NCI-H446 treated with DMSO at 0.1 percent for 48 hours (cell line): Measurements from ENCODE around the gene NELL2.
"Not testable (repeated sequence)": the region's sequence is repeated elsewhere in the genome, so short reads cannot be mapped to it uniquely, and the experiment has no call there.

Experiments
- DNase-seq: peaks from one replicate; lab custom pipeline; 2025; lab: John Stamatoyannopoulos, UW

NELL2 gene

DNA sequence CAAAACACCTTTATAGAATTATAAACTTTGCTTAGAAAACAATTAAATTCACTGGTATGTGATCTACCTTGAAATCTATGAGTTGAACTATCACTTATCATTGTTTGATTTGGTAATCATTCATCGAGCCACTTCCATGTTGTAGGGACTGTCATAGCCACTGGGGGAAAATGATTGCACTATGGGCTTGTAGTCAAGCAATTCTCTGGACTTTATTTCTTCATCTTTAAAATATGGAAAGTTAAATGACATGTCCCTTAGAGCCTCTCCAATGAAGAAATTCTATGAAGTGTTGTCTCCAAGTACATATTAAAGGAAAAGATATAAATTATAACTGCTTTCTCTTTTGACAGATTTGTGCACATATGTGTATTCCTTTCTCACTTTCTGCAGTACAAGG, 97.3 kb downstream of the NELL2 start:
- DNase-seq: no peak

GRCh38 chr12:44777044-44777443, 99.1 kb downstream of the NELL2 start:
- no peak for DNase-seq

GRCh38 chr12:44775901-44776300, 100.2 kb downstream of the NELL2 start:
- DNase-seq: no peak

DNA sequence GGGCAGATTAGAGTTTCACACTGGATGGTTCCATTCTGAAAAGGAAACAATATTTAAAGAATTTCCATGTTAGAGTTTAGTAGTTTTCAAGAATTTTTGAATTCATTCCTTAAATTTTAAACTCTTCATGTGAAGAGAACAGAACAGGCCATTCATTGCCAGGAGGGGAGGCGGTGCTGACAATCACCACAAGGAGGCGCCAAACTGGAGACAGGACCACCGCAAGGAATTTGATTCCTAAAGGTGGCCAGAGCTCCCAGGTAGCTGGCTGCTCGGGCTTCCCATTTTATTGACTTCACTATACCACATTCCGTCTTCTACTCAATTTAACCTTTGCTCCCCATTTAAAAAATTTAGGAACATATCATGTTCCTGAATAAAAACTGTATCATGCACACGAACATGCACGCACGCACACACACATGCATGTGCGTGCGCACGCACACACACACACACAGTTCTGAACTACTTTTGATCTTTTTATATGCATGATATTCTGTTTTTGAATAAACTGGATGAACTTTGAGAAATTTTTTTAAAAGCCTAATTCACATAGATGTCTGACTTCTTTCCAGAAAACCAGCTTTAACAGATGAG, 101.2 kb downstream of the NELL2 start:
- no peak for DNase-seq

- DNase-seq: no peak
These were observed 104.6 kb downstream of the NELL2 start for GRCh38 chr12:44771485-44772021.

DNA sequence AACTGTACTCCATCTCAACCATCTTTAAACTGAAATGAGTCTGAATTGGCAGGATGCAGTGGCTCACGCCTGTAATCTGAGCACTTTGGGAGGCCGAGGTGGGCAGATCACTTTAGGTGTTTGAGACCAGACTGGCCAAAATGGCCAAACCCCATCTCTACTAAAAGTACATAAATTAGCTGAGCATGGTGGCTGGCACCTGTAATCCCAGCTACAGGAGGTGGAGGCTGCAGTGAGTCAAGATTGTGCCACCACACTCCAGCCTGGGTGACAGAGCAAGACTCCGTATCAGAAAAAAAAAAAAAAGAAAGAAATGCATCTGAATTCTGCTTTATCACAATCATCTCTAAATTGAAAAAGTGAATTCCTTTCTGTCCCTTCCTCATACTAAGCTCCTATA, 110.3 kb downstream of the NELL2 start:
- DNase-seq: no peak

- no peak for DNase-seq
These were observed 113.1 kb downstream of the NELL2 start for GRCh38 chr12:44763021-44763420.

GRCh38 chr12:44759289-44759688, 116.8 kb downstream of the NELL2 start:
- no peak for DNase-seq

GRCh38 chr12:44750468-44750867, 125.6 kb downstream of the NELL2 start:
- DNase-seq: no peak

DNA sequence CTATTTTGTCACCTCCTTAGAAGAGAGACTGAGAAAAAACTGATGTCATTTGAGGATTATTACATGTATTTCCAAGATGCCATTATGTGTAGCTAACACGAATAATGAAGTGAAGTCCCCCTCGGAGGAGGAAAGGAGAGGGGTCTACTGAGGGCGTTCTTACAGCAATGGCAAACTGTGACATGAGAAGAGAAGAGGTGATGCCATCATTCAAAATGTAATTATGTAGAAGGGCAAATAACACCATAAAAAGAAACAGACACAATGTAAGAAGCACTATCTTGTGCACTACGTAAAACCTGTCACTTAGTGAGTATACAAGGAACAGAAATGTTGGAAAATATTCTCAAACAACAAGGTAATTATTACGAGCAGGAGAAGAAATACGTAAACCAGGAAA, 126.5 kb downstream of the NELL2 start:
- DNase-seq: no peak

DNA sequence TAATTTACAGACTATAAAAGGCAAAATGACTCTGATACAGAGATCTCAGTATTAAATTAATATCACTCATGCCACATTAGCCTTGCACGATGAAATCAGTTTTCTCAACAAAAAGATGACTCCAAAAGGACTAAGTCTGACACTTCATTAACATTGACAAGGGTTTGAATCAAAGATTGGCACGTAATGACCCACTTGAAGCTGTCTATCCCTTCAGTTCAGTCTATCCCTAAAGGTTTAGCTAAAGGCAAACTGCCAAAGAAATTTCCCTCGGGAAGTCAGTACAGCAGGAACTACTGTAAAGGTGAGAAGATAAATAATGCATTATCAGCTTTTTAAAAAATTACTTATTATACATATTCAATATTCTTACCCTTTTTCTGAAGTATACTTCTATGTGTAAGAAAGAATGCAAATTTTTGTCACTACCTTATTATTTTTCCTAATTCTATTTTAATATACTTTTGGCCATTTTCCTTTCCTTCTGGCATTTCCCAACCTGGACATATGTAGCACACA, 127.1 kb downstream of the NELL2 start:
- DNase-seq: peak; percentile 45

DNA sequence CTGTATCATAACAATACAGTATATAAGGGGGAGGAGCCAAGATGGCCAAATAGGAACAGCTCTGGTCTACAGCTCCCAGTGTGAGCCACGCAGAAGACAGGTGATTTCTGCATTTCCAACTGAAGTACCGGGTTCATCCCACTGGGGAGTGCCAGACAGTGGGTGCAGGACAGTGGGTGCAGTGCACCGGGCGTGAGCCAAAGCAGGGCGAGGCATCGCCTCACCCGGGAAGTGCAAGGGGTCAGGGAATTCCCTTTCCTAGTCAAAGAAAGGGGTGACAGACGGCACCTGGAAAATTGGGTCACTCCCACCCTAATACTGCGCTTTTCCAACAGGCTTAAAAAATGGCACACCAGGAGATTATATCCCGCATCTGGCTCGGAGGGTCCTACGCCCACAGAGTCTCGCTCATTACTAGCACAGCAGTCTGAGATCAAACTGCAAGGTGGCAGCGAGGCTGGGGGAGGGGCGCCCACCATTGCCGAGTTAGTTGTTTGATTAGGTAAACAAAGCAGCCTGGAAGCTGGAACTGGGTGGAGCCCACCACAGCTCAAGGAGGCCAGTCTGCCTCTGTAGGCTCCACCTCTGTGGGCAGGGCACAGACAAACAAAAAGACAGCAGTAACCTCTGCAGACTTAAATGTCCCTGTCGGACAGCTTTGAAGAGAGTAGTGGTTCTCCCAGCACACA, 134.7 kb downstream of the NELL2 start:
- not testable (repeated sequence) for DNase-seq

- DNase-seq: no peak
These were observed 138.1 kb downstream of the NELL2 start for GRCh38 chr12:44738051-44738450.

- no peak for DNase-seq
These were observed 147.5 kb downstream of the NELL2 start for GRCh38 chr12:44728566-44728965.

DNA sequence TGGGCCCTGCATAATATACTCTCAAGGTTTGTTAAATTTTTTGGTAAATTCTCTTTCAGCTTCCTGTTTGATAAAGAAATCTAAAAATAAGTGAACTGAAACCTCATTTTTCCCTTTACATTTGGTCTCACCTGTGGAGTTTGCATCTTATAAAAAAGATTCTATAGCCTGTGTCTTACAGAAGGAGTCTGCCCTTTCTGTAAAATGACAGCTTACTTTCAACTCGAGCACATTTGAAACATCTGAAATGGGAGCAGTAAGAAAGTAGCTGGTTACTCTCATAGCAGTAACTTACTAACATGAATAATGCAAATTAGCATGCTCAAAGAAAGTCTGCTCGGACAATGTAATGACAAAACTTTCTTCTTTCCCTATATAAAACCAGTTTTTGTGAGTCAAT, 155.8 kb downstream of the NELL2 start:
- DNase-seq: no peak

- DNase-seq: peak; percentile 18
These were observed 158.5 kb downstream of the NELL2 start for GRCh38 chr12:44717612-44718011.

DNA sequence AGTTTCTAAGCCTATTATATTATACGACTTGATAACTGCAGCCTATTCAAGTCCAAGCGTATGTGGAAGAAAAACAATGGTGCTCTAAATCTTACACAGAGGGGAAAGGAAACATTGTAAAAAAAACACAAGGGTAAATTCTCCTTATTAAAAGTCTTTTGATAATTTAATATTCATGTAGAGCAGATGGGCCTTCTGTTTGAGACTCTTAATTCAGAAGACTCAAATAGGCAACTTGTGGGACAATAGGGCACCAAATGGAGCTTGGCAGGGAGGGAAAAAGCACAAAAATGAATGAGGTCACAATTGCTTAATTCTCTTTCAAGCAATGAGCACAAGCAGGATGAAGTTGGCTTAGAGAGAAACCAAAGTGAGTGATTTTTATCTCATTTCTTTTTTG, 159.4 kb downstream of the NELL2 start:
- peak; percentile 35 for DNase-seq

- no peak for DNase-seq
These were observed 164.4 kb downstream of the NELL2 start for GRCh38 chr12:44711736-44712135.

DNA sequence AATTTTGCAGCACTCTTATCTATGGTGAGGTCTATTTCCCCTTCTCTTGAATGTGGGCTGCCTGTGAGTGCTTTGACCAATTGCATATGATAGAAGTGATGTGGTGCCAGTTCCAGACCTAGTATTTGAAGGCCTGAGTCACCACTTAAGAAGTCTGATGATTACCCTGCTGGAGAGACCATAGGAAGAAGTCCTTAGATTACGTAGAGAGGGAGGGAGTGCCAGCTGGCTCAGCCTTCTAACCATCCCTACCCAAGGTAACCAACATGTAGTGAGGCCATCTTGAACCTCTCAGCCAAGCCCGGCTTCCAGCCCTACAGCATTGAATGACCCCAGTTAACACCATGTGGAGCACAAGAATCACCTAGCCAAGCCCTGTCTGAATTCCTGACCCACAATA, 166.9 kb downstream of the NELL2 start:
- peak; percentile 44 for DNase-seq

DNA sequence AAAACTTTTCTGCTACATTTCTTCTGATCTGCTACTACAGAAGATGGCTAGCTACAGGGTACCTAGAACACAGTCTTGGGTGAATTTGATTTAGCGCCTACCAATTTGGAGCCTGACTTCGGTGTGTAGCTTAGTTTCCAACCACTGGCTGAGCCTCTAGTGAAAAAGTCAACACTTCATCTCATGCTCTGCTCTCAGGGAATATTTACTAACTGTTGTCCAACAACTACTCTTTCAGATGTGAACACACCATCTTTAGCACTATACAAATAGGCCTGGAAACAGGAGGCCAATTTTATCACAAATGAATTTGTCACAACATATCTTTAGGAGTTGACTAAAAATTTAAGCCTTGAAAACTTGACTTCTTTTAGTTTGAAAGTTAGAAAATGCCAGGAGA, 167.9 kb downstream of the NELL2 start:
- DNase-seq: no peak

DNA sequence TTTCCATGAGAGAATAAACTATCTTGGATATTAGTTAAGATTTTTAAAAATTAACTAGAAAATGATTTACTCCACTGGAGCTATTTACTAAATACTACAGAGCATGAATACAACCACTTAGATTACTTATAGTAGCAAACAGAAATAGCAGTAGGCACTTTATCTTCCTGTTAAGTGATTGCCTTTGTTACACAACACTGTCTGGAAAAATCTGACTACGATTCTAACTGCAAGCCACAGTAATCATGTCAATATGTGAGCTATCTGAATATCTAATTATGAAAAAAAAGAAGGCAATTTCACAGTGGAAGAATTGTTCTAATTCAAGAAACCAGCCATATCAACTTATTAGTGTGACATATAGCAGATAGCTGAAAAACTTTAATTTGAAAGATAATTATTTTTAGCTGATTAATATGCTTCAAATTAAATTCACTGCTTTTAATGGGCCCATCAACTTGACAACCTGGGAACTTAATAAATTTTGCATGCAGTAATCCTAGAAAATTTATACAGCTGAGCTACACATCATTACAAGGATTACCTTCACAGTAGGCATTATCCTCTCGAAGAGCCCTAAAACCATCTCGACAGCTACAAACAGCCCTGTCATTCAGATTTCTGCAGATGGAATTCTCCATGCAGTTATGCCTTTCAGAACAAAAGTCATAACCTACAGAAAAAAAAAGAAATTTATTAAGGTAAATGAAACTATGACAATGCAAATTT, 172.8 kb downstream of the NELL2 start:
- no peak for DNase-seq

DNA sequence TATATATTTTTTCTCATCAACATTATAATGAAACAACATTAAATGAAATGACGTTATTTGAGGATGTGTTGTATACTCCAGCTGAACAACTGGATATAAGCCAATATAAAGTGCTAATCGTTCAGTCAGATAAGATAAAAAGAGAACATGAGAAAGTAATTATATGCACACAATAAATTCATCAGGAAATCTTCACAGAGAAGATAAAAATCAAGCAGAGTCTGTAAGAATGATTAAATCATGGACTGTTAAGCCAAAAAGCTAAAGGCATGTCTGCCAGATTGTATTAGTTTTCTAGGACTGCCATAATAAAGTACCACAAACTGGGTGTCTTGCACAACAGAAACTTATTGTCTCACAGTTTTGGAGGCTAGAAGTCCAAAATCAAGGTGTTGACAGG, 178.6 kb downstream of the NELL2 start:
- DNase-seq: no peak

- DNase-seq: no peak
These were observed 179.6 kb downstream of the NELL2 start for GRCh38 chr12:44696542-44696941.
